ENCODE measurements around the gene TMEM144.
A peak's percentile ranks its signal among the peaks of the same experiment; 100 is the strongest.
"Not testable (repeated sequence)": the region's sequence is repeated elsewhere in the genome, so short reads cannot be mapped to it uniquely, and the experiment has no call there.

TMEM144 gene

DNA sequence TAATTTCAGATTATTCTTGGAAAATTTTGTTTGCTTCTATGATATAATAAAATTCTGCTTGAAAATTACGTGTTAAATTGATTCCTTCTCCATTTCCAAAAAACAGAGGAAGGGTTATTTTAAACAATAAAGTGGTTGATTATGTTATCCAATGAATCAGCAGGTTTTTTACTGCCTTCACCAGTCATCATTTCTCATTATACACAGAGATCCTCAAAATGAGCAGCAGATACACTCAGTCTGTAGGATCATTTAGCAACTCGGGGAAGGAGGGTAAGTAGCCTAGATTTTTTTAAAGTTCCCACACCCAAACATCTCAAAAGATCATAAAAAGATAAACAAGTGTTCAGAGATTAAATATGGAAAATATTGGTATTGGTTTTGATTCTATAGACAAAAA lies 6.8 kb upstream of the TMEM144 start:
- no peaks in the 10 kb centered on the region for H3K27me3 ChIP-seq (ENCODE audit: control insufficient read depth in 5 of 5, insufficient read depth in 4 of 5, low read length in 5 of 5)
- H3K9me3 ChIP-seq (ENCODE audit: control insufficient read depth in 5 of 5, low read length in 5 of 5): no peaks in the 10 kb centered on the region
- no peak overlapping the region for H3K4me3 ChIP-seq (ENCODE audit: low read depth in 1 of 5, low read length in 5 of 5)
- no peak overlapping the region for H3K9ac ChIP-seq (ENCODE audit: low read length in 5 of 5)
- H3K36me3 ChIP-seq (ENCODE audit: control insufficient read depth in 5 of 5, insufficient read depth in 5 of 5, low read length in 5 of 5): peaks cover 0 to 20% (median 5%) of the 10 kb centered on the region in 5 donors
- H3K4me1 ChIP-seq (ENCODE audit: control insufficient read depth in 5 of 5, insufficient read depth in 5 of 5, low read length in 5 of 5): peaks cover 0 to 4% (median 0%) of the 10 kb centered on the region in 5 donors
- no peak overlapping the region for H3K27ac ChIP-seq (ENCODE audit: low read depth, low read length)

- Histone ChIP-seq H3K27ac (ENCODE audit: low read depth, low read length) (no peak overlapping the region), H3K4me3 (ENCODE audit: low read depth in 1 of 5, low read length in 5 of 5) (no peak overlapping the region), H3K27me3 (ENCODE audit: control insufficient read depth in 5 of 5, insufficient read depth in 4 of 5, low read length in 5 of 5) (no peaks in the 10 kb centered on the region), H3K36me3 (ENCODE audit: control insufficient read depth in 5 of 5, insufficient read depth in 5 of 5, low read length in 5 of 5) (peaks cover 0 to 20% (median 5%) of the 10 kb centered on the region in 5 donors), H3K9ac (ENCODE audit: low read length in 5 of 5) (no peak overlapping the region), H3K4me1 (ENCODE audit: control insufficient read depth in 5 of 5, insufficient read depth in 5 of 5, low read length in 5 of 5) (peaks cover 0 to 4% (median 2%) of the 10 kb centered on the region in 5 donors), H3K9me3 (ENCODE audit: control insufficient read depth in 5 of 5, low read length in 5 of 5) (no peaks in the 10 kb centered on the region)
Observed at GRCh38 chr4:158203929-158204328, 6.4 kb upstream of the TMEM144 start.

- no peaks in the 10 kb centered on the region for H3K27me3 ChIP-seq (ENCODE audit: control insufficient read depth in 5 of 5, insufficient read depth in 4 of 5, low read length in 5 of 5)
- H3K9ac ChIP-seq (ENCODE audit: low read length in 5 of 5): no peak overlapping the region
- H3K4me3 ChIP-seq (ENCODE audit: low read depth in 1 of 5, low read length in 5 of 5): no peak overlapping the region
- H3K9me3 ChIP-seq (ENCODE audit: control insufficient read depth in 5 of 5, low read length in 5 of 5): no peaks in the 10 kb centered on the region
- H3K4me1 ChIP-seq (ENCODE audit: control insufficient read depth in 5 of 5, insufficient read depth in 5 of 5, low read length in 5 of 5): peaks cover 4 to 15% (median 12%) of the 10 kb centered on the region in 5 donors
- peak overlapping the region; percentile 96 for H3K27ac ChIP-seq (ENCODE audit: low read depth, low read length)
- peaks cover 0 to 4% (median 0%) of the 10 kb centered on the region in 5 donors for H3K36me3 ChIP-seq (ENCODE audit: control insufficient read depth in 5 of 5, insufficient read depth in 5 of 5, low read length in 5 of 5)
Observed at GRCh38 chr4:158208963-158209640, 1.2 kb upstream of the TMEM144 start.

DNA sequence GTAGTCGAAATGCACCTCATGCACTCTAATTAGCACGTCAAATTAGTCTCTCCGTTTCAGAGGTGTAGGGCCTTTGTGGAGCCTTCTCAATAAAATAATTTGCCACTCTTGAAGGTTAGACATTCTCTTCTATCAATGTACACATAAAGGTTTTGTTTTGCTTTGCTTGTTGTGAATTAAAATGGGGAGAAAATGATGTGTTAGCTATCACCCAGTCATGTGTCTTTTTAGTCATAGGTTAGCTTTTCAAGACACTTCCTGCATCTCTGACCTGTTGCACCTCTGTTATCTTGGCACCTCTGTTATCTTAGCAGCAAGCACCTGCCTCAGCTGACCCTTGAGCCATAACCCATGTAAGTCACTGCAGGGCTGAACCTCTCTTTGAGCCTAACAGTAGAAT lies 936 bp downstream of the TMEM144 start:
- Histone ChIP-seq H3K4me3 (ENCODE audit: low read depth in 1 of 5, low read length in 5 of 5) (peak overlapping the region; percentile 58 to 79 (median 68)), H3K4me1 (ENCODE audit: control insufficient read depth in 5 of 5, insufficient read depth in 5 of 5, low read length in 5 of 5) (peaks cover 4 to 15% (median 12%) of the 10 kb centered on the region in 5 donors), H3K9ac (ENCODE audit: low read length in 5 of 5) (peak overlapping the region in 3 of 5 donors; percentile 43 to 91 (median 83))

GRCh38 chr4:158213466-158213865 lies 3.2 kb downstream of the TMEM144 start:
- H3K27ac ChIP-seq (ENCODE audit: low read depth, low read length): no peak overlapping the region
- no peaks in the 10 kb centered on the region for H3K9me3 ChIP-seq (ENCODE audit: control insufficient read depth in 5 of 5, low read length in 5 of 5)
- H3K9ac ChIP-seq (ENCODE audit: low read length in 5 of 5): no peak overlapping the region
- H3K4me1 ChIP-seq (ENCODE audit: control insufficient read depth in 5 of 5, insufficient read depth in 5 of 5, low read length in 5 of 5): peaks cover 4 to 22% (median 15%) of the 10 kb centered on the region in 5 donors
- H3K4me3 ChIP-seq (ENCODE audit: low read depth in 1 of 5, low read length in 5 of 5): no peak overlapping the region
- H3K36me3 ChIP-seq (ENCODE audit: control insufficient read depth in 5 of 5, insufficient read depth in 5 of 5, low read length in 5 of 5): peaks cover 0 to 13% (median 0%) of the 10 kb centered on the region in 5 donors
- H3K27me3 ChIP-seq (ENCODE audit: control insufficient read depth in 5 of 5, insufficient read depth in 4 of 5, low read length in 5 of 5): no peaks in the 10 kb centered on the region

More for the DNA sequence above, 936 bp downstream of the TMEM144 start:
- peaks cover 0 to 4% (median 0%) of the 10 kb centered on the region in 5 donors for H3K36me3 ChIP-seq (ENCODE audit: control insufficient read depth in 5 of 5, insufficient read depth in 5 of 5, low read length in 5 of 5)
- H3K9me3 ChIP-seq (ENCODE audit: control insufficient read depth in 5 of 5, low read length in 5 of 5): no peaks in the 10 kb centered on the region
- H3K27ac ChIP-seq (ENCODE audit: low read depth, low read length): peak overlapping the region; percentile 96
- no peaks in the 10 kb centered on the region for H3K27me3 ChIP-seq (ENCODE audit: control insufficient read depth in 5 of 5, insufficient read depth in 4 of 5, low read length in 5 of 5)

DNA sequence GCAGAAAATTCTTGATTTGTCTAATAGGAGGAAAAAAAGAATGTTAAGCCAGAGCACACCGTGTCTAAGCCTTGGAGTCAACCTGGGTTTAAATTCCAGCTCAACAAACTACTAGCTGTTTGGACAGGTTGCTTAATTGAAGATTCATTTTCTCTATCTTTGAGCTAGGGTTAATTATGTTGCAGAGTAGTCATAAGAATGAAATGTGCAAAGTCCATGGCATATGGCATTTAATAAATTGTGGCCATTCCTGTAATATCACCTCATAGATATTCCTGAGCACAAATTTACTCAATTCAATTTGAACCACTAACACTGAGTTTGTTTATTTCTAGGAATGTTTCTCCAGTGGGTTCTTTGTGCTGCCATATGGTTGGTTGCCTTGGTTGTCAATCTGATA lies 4.6 kb downstream of the TMEM144 start:
- no peak overlapping the region for H3K27ac ChIP-seq (ENCODE audit: low read depth, low read length)
- peaks cover 0 to 13% (median 4%) of the 10 kb centered on the region in 5 donors for H3K36me3 ChIP-seq (ENCODE audit: control insufficient read depth in 5 of 5, insufficient read depth in 5 of 5, low read length in 5 of 5)
- H3K27me3 ChIP-seq (ENCODE audit: control insufficient read depth in 5 of 5, insufficient read depth in 4 of 5, low read length in 5 of 5): no peaks in the 10 kb centered on the region
- H3K9ac ChIP-seq (ENCODE audit: low read length in 5 of 5): no peak overlapping the region
- no peak overlapping the region for H3K4me3 ChIP-seq (ENCODE audit: low read depth in 1 of 5, low read length in 5 of 5)
- peaks cover 4 to 16% (median 12%) of the 10 kb centered on the region in 5 donors for H3K4me1 ChIP-seq (ENCODE audit: control insufficient read depth in 5 of 5, insufficient read depth in 5 of 5, low read length in 5 of 5)
- no peaks in the 10 kb centered on the region for H3K9me3 ChIP-seq (ENCODE audit: control insufficient read depth in 5 of 5, low read length in 5 of 5)

DNA sequence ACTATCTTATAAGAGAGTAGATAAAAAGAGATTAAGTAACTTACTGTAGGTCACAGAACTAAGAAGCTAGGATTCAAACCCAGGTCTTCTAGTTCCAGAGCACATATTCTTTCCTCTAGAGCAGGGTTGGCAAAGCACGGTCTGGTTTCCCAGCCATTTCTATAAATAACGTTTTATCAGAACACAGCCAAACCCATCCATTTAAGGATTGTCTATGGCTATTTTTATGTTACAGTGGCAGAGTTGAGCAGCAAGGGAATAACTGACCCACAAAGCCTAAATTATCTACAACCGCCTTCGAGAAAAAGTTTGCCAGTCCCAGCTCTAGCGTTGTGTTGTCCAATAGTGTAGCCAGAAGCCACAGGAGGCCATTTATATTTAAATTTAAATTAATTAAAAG lies 7.5 kb downstream of the TMEM144 start:
- peaks cover 0 to 10% (median 0%) of the 10 kb centered on the region in 5 donors for H3K4me1 ChIP-seq (ENCODE audit: control insufficient read depth in 5 of 5, insufficient read depth in 5 of 5, low read length in 5 of 5)
- H3K27ac ChIP-seq (ENCODE audit: low read depth, low read length): no peak overlapping the region
- no peak overlapping the region for H3K4me3 ChIP-seq (ENCODE audit: low read depth in 1 of 5, low read length in 5 of 5)
- H3K36me3 ChIP-seq (ENCODE audit: control insufficient read depth in 5 of 5, insufficient read depth in 5 of 5, low read length in 5 of 5): peaks cover 0 to 34% (median 22%) of the 10 kb centered on the region in 5 donors
- H3K27me3 ChIP-seq (ENCODE audit: control insufficient read depth in 5 of 5, insufficient read depth in 4 of 5, low read length in 5 of 5): no peaks in the 10 kb centered on the region
- H3K9me3 ChIP-seq (ENCODE audit: control insufficient read depth in 5 of 5, low read length in 5 of 5): no peaks in the 10 kb centered on the region
- H3K9ac ChIP-seq (ENCODE audit: low read length in 5 of 5): no peak overlapping the region

DNA sequence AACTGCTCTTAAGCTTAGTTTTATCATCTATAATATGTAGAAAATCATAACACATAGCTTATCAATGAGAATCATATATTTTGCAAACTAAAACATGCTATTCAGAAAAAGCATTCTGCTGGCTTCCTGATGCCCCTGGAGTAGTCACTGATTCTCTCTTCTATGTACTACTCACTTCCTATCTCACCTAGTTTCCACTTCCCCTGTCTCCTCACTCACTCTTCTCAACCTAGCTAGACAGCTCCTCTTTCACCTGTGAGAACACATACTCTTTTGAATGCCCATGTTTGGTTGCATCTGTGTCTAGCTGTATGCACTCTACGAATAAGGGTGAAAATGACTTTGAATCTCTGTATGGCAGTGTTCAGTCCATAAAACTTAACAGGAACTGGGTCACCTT lies 9.3 kb downstream of the TMEM144 start:
- Histone ChIP-seq H3K9me3 (ENCODE audit: control insufficient read depth in 5 of 5, low read length in 5 of 5) (no peaks in the 10 kb centered on the region), H3K4me1 (ENCODE audit: control insufficient read depth in 5 of 5, insufficient read depth in 5 of 5, low read length in 5 of 5) (peaks cover 0 to 10% (median 0%) of the 10 kb centered on the region in 5 donors), H3K27me3 (ENCODE audit: control insufficient read depth in 5 of 5, insufficient read depth in 4 of 5, low read length in 5 of 5) (no peaks in the 10 kb centered on the region), H3K4me3 (ENCODE audit: low read depth in 1 of 5, low read length in 5 of 5) (no peak overlapping the region), H3K27ac (ENCODE audit: low read depth, low read length) (no peak overlapping the region), H3K9ac (ENCODE audit: low read length in 5 of 5) (no peak overlapping the region), H3K36me3 (ENCODE audit: control insufficient read depth in 5 of 5, insufficient read depth in 5 of 5, low read length in 5 of 5) (peaks cover 0 to 44% (median 28%) of the 10 kb centered on the region in 5 donors)

DNA sequence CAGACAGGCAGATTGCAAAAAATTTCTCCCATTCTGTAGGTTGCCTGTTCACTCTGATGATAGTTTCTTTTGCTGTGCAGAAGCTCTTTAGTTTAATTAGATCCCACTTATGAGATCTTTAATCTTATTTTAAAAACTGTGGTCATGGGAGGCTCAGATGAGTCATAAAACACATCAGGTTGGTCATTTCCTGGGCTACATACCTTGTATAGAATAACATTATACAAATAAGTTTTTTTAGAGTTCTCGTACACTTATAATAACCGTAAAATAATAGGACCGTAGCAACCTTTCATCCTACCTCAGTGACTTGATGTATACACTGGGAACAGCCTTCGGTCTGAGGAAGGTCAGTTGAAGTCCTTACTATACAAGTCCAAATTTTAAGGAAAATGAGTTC lies 14.0 kb downstream of the TMEM144 start:
- not testable (repeated sequence) for H3K4me1 ChIP-seq (ENCODE audit: control insufficient read depth in 5 of 5, insufficient read depth in 5 of 5, low read length in 5 of 5); H3K27me3 ChIP-seq (ENCODE audit: control insufficient read depth in 5 of 5, insufficient read depth in 4 of 5, low read length in 5 of 5); H3K9me3 ChIP-seq (ENCODE audit: control insufficient read depth in 5 of 5, low read length in 5 of 5); H3K4me3 ChIP-seq (ENCODE audit: low read depth in 1 of 5, low read length in 5 of 5); H3K27ac ChIP-seq (ENCODE audit: low read depth, low read length); H3K9ac ChIP-seq (ENCODE audit: low read length in 5 of 5)
- H3K36me3 ChIP-seq (ENCODE audit: control insufficient read depth in 5 of 5, insufficient read depth in 5 of 5, low read length in 5 of 5): peaks cover 3 to 48% (median 25%) of the 10 kb centered on the region in 5 donors

GRCh38 chr4:158224999-158225398 lies 14.7 kb downstream of the TMEM144 start:
- peaks cover 2 to 49% (median 23%) of the 10 kb centered on the region in 5 donors for H3K36me3 ChIP-seq (ENCODE audit: control insufficient read depth in 5 of 5, insufficient read depth in 5 of 5, low read length in 5 of 5)
- H3K4me3 ChIP-seq (ENCODE audit: low read depth in 1 of 5, low read length in 5 of 5); H3K27me3 ChIP-seq (ENCODE audit: control insufficient read depth in 5 of 5, insufficient read depth in 4 of 5, low read length in 5 of 5); H3K27ac ChIP-seq (ENCODE audit: low read depth, low read length); H3K4me1 ChIP-seq (ENCODE audit: control insufficient read depth in 5 of 5, insufficient read depth in 5 of 5, low read length in 5 of 5); H3K9ac ChIP-seq (ENCODE audit: low read length in 5 of 5); H3K9me3 ChIP-seq (ENCODE audit: control insufficient read depth in 5 of 5, low read length in 5 of 5): not testable (repeated sequence)

Data from subcutaneous abdominal adipose tissue (tissue), 5 donors.